Suprapubic skin (tissue), 4 donors: ENCODE measurements around the gene KSR1. TPM values are rescaled to one million over a fixed set of nuclear protein-coding genes. Genes with fewer than 3 reads are reported as not detected.

Experiments used
- DNase-seq, 2 donors: peaks; one replicate each; pipeline ENCODE4 v3.0.0-alpha.2; 2019; ENCODE audit warnings: low spot score in 2 of 2
- H3K27ac ChIP-seq: fragments of 200-600 bp; sonication (generic); one replicate; pipeline ENCODE4 v1.5.1; 2019
- H3K27me3 ChIP-seq: fragments of 200-600 bp; sonication (generic); one replicate; pipeline ENCODE4 v1.5.1; 2019
- H3K36me3 ChIP-seq: fragments of 200-600 bp; sonication (generic); one replicate; pipeline ENCODE4 v1.5.1; 2019
- H3K4me1 ChIP-seq: fragments of 200-600 bp; sonication (generic); one replicate; pipeline ENCODE4 v1.5.1; 2019
- H3K4me3 ChIP-seq: fragments of 200-600 bp; sonication (generic); one replicate; pipeline ENCODE4 v1.5.1; 2019; ENCODE audit warnings: mild to moderate bottlenecking
- H3K9me3 ChIP-seq: fragments of 200-600 bp; sonication (generic); one replicate; pipeline ENCODE4 v1.5.1; 2019
- EP300 ChIP-seq: sonication (generic); formaldehyde crosslinking; IDR thresholded peaks from one replicate; pipeline ENCODE4 v1.6.1; 2017; ENCODE audit warnings: antibody characterized with exemption
- POLR2A ChIP-seq, 2 donors: fragments of 450-650 bp; IDR thresholded peaks; one replicate each; pipeline ENCODE4 v1.6.1; 2017; ENCODE audit warnings: antibody characterized with exemption in 2 of 2, mild to moderate bottlenecking in 2 of 2, moderate library complexity in 2 of 2
- POLR2AphosphoS5 ChIP-seq, 3 donors: sonication (generic); formaldehyde crosslinking; IDR thresholded peaks; one replicate each; pipeline ENCODE4 v1.6.1; 2017; ENCODE audit warnings: antibody characterized with exemption in 3 of 3
- WGBS: methylation state at CpG from one replicate; pipeline ENCODE4 v1.1.5; 2018; 5-methylcytosine and 5-hydroxymethylcytosine counted together
- total RNA-seq, 4 donors: library from RNA; depleted of rRNA; stranded (reverse); fragments of >200 nt; gene quantifications; one replicate each; pipeline ENCODE4 v1.1.0, GENCODE V29; 2016
- TF ChIP-seq, protein P1 (sequence below), 2 donors: fragments of 200-600 bp in 1 of 2; fragments of 450-650 bp in 1 of 2; sonication (generic) in 1 of 2; IDR thresholded peaks; one replicate each; pipeline ENCODE4 v1.5.1; 2016 to 2019; ENCODE audit warnings: antibody characterized with exemption in 2 of 2, mild to moderate bottlenecking in 1 of 2, moderate library complexity in 1 of 2

KSR1 gene
- total RNA-seq, 4 donors from 2014 or later: 38.1 to 54.0 (median 49.5) TPM

DNA sequence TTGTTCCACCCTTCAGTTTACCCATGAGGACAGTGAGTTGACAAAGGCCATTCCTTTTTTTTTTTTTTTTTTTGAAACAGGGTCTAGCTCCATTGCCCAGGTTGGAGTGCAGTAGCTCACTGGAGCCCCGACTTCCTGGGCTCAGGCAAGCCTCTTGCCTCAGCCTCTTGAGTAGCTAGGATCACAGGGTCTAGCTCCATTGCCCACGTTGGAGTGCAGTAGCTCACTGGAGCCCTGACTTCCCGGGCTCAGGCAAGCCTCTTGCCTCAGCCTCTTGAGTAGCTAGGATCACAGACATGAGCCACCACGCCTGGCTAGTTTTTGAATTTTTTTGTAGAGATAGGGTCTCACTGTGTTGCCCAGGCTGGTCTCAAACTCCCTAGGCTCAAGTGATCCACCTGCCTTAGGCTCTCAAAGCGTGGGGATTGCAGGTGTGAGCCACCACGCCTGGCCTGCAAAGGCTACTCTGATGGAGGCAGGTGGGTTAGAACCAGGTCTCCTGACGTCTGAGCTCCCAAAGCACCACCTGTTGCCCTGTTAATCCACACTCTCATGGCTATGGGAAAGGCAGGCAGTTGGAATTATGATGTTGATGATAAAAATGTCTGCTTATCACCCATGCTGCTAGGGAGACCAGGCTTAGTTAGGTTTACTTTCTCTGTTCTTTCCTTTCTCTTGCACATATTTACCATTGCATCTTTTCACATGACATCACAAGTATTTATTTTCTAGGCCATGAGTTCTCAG, 65.2 kb downstream of the KSR1 start:
- 96% methylated on average over 7 of the region's 7 CpGs for WGBS
- no peak overlapping the region for H3K27ac ChIP-seq

DNA sequence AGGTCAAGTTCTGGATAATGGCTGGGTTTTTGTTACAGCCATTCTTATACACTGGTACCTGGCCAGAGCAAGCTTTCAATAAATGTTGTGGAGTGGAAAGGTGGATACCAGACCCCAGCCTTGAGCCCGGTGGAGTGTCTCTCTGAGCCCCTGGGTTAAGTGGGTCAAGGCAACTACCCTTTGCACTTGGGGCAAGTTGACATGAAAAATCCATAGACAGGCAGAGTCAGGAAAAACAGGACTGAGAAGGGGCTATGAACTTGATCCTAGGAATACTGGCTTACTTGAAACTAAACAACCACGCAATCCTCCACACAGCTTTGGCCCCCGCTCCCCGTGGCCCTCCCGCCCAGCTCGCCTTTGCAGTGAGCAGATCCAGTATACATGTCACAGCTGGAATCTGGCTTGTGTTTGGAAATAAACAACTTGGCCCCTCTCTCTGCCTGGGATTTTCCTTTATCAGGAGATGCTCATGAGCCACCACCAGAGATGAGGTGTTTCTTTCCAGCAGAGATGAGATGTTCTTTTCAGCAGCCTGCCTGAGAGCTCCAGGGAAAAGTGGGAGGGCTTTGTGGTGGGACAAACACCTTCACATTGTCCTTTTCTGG, 65.9 kb downstream of the KSR1 start:
- Histone ChIP-seq H3K4me3 (no peak overlapping the region), H3K27me3 (no peaks in the 10 kb centered on the region), H3K4me1 (peaks cover 51% of the 10 kb centered on the region), H3K27ac (no peak overlapping the region), H3K9me3 (no peaks in the 10 kb centered on the region), H3K36me3 (no peaks in the 10 kb centered on the region)
- no peak for DNase-seq
- no peak for TF ChIP-seq POLR2A (IDR thresholded peaks at IDR 0.05)
- TF ChIP-seq, protein P1, sequence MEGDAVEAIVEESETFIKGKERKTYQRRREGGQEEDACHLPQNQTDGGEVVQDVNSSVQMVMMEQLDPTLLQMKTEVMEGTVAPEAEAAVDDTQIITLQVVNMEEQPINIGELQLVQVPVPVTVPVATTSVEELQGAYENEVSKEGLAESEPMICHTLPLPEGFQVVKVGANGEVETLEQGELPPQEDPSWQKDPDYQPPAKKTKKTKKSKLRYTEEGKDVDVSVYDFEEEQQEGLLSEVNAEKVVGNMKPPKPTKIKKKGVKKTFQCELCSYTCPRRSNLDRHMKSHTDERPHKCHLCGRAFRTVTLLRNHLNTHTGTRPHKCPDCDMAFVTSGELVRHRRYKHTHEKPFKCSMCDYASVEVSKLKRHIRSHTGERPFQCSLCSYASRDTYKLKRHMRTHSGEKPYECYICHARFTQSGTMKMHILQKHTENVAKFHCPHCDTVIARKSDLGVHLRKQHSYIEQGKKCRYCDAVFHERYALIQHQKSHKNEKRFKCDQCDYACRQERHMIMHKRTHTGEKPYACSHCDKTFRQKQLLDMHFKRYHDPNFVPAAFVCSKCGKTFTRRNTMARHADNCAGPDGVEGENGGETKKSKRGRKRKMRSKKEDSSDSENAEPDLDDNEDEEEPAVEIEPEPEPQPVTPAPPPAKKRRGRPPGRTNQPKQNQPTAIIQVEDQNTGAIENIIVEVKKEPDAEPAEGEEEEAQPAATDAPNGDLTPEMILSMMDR (IDR thresholded peaks at IDR 0.05): no peak
- TF ChIP-seq EP300: no peak
- no peak for TF ChIP-seq POLR2AphosphoS5 (IDR thresholded peaks at IDR 0.05)
- WGBS: 71% methylated on average over 6 of the region's 6 CpGs

More for the DNA sequence above, 65.2 kb downstream of the KSR1 start:
- Histone ChIP-seq H3K9me3 (no peaks in the 10 kb centered on the region), H3K27me3 (no peaks in the 10 kb centered on the region), H3K4me1 (peaks cover 44% of the 10 kb centered on the region), H3K4me3 (no peak overlapping the region), H3K36me3 (no peaks in the 10 kb centered on the region)
- no peak for DNase-seq
- TF ChIP-seq, protein P1 (IDR thresholded peaks at IDR 0.05): no peak
- TF ChIP-seq POLR2A (IDR thresholded peaks at IDR 0.05) (no peak), POLR2AphosphoS5 (IDR thresholded peaks at IDR 0.05) (no peak), EP300 (no peak)

DNA sequence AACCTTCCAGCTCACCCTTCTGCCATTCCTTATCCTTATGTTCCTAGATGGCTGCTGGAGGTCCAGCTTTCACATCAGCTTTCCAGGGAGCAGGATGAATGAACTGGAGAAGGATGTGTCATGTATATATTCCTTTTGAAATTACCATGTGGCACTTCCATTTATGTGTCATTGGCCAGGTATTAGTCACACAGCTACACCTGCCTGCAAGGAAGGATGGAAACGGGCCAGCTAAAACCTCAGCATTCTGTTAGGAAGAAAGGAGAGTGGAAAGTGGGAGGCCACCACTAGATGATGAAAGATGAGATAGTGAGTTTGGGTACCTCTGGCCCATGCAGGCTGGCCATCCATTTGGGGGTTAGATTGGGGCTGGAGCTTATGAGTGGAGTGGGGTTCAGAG, 67.5 kb downstream of the KSR1 start:
- TF ChIP-seq EP300 (no peak), POLR2A (IDR thresholded peaks at IDR 0.05) (no peak), POLR2AphosphoS5 (IDR thresholded peaks at IDR 0.05) (no peak)
- TF ChIP-seq, protein P1 (IDR thresholded peaks at IDR 0.05): no peak
- Histone ChIP-seq H3K9me3 (no peaks in the 10 kb centered on the region), H3K4me3 (no peak overlapping the region), H3K27me3 (no peaks in the 10 kb centered on the region), H3K36me3 (no peaks in the 10 kb centered on the region), H3K4me1 (peaks cover 43% of the 10 kb centered on the region), H3K27ac (no peak overlapping the region)
- no peak for DNase-seq
- WGBS: 93% methylated on average over 1 of the region's 1 CpG

DNA sequence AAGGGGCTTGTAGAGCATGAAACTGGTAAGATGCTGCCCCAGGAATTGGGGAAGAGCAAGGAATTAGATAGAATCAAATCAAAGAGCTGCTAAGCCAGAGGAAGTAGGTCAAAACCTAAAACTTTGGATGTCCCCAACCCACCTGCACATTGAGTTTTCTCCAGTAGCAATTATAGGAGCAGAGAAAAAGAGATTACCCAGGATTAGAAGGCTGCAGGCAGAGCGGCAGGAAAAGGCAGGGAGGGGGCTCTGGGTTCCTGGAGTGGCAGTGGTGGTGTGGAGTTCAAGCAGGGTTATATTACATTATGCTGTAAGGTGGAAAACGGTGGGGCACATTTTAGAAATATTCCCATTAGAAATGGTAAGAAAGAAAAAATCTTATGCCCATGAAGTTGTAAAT, 68.3 kb downstream of the KSR1 start:
- Histone ChIP-seq H3K27me3 (no peaks in the 10 kb centered on the region), H3K4me1 (peaks cover 38% of the 10 kb centered on the region), H3K36me3 (no peaks in the 10 kb centered on the region), H3K9me3 (no peaks in the 10 kb centered on the region), H3K27ac (no peak overlapping the region), H3K4me3 (no peak overlapping the region)
- no peak for DNase-seq
- TF ChIP-seq POLR2AphosphoS5 (IDR thresholded peaks at IDR 0.05) (no peak), EP300 (no peak), POLR2A (IDR thresholded peaks at IDR 0.05) (no peak)
- TF ChIP-seq, protein P1 (IDR thresholded peaks at IDR 0.05): no peak
- WGBS: 84% methylated on average over 2 of the region's 2 CpGs

DNA sequence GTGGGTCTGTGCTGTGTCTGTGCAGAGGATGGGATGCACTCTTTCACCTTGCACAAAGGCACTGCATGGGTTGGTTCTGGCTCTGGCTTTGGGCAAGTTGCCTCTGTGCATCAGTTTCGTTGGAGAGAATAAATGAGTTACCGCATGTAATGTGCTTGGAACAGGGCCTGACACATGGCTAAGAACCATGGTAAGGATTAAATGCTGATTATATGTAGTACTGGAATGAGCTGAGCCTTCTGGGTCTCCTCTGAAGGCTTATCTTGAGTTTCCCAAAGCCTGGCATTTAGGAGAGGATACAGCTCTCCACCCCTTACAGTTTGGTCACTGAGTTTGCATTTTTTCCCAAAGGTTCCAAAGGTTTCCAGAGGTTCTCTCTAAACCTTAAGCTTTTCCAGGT, 69.1 kb downstream of the KSR1 start:
- Histone ChIP-seq H3K4me1 (peaks cover 41% of the 10 kb centered on the region), H3K27ac (no peak overlapping the region)

More for the DNA sequence above, 69.1 kb downstream of the KSR1 start:
- 48% methylated on average over 2 of the region's 2 CpGs for WGBS
- H3K27me3 ChIP-seq: no peaks in the 10 kb centered on the region
- no peaks in the 10 kb centered on the region for H3K36me3 ChIP-seq
- DNase-seq: no peak
- no peak overlapping the region for H3K4me3 ChIP-seq
- TF ChIP-seq, protein P1 (IDR thresholded peaks at IDR 0.05): no peak
- no peaks in the 10 kb centered on the region for H3K9me3 ChIP-seq
